ENCODE data around the gene APMAP.

GRCh38 chr20:24958506-24959385 lies 33.8 kb downstream of the APMAP start:
- TF ChIP-seq CTCF (IDR thresholded peaks at IDR 0.05; ENCODE audit: insufficient read depth, low read length, poor library complexity, severe bottlenecking) (no peak), EZH2phosphoT487 (conservative IDR thresholded peaks at IDR 0.05; ENCODE audit: low read length) (no peak)
